Measurements from ENCODE around the gene FAM53A. TPM values are rescaled to one million over a fixed set of nuclear protein-coding genes. Genes with fewer than 3 reads are reported as not detected.

FAM53A gene
- total and polyA plus RNA-seq, 10 of the 15 experiments (the other 5 are each of a cell fraction or from before 2014, with no cell fraction given) = 0.02 to 0.87 (median 0.38) TPM; not detected in 2

GRCh38 chr4:1615786-1616556 is 68.1 kb downstream of the FAM53A start (continued):
- TF ChIP-seq, protein P1, sequence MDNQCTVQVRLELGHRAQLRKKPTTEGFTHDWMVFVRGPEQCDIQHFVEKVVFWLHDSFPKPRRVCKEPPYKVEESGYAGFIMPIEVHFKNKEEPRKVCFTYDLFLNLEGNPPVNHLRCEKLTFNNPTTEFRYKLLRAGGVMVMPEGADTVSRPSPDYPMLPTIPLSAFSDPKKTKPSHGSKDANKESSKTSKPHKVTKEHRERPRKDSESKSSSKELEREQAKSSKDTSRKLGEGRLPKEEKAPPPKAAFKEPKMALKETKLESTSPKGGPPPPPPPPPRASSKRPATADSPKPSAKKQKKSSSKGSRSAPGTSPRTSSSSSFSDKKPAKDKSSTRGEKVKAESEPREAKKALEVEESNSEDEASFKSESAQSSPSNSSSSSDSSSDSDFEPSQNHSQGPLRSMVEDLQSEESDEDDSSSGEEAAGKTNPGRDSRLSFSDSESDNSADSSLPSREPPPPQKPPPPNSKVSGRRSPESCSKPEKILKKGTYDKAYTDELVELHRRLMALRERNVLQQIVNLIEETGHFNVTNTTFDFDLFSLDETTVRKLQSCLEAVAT (IDR thresholded peaks at IDR 0.05) = no peak
- no peak for TF ChIP-seq MEF2A (IDR thresholded peaks at IDR 0.05; ENCODE audit: insufficient read depth, low read depth, low read length)
- TF ChIP-seq JUNB (IDR thresholded peaks at IDR 0.05) = no peak
- no peak for TF ChIP-seq YY1 (IDR thresholded peaks at IDR 0.05; ENCODE audit: low read depth, low read length)
- TF ChIP-seq BCL11A (IDR thresholded peaks at IDR 0.05; ENCODE audit: low read depth, low read length) = no peak
- no peak for TF ChIP-seq CREM (IDR thresholded peaks at IDR 0.05; ENCODE audit: low read depth)
- TF ChIP-seq RUNX3 (IDR thresholded peaks at IDR 0.05; ENCODE audit: low read length) = no peak

GRCh38 chr4:1614854-1615595 is 69.1 kb downstream of the FAM53A start:
- ChIA-PET CTCF (no interaction called here), SMC1A (ENCODE audit: uncharacterized antibody, unreplicated experiment) (no interaction called here), RAD21 (ENCODE audit: unreplicated experiment) (no interaction called here), POLR2A (no interaction called here)
- no peaks in the 10 kb centered on the region for H3K9me3 ChIP-seq (replicated peaks; ENCODE audit: control insufficient read depth, insufficient read depth, low read length)
- ATAC-seq (no peak), FAIRE-seq (no peak), DNase-seq (ENCODE audit: low read depth, low spot score) (no peak)
- H2AFZ ChIP-seq (ENCODE audit: control insufficient read depth, low read depth, low read length) = no peak overlapping the region
- H4K20me1 ChIP-seq (ENCODE audit: control insufficient read depth, insufficient read depth) = no peaks in the 10 kb centered on the region
- intact Hi-C loops (cut with micrococcal nuclease; ENCODE audit: unreplicated experiment) (no loop called here), in situ Hi-C loops (cut with MboI) (no loop called here)
- no peaks in the 10 kb centered on the region for H3K79me2 ChIP-seq (ENCODE audit: control insufficient read depth, insufficient read depth, low read length)
- H3K27me3 ChIP-seq (replicated peaks in 1 of 2; ENCODE audit: control insufficient read depth in 2 of 2, insufficient read depth in 2 of 2, low read length in 1 of 2) = no peaks in the 10 kb centered on the region
- 55% methylated on average over 37 of the region's 37 CpGs for WGBS (ENCODE audit: insufficient coverage, insufficient replicate concordance, low lambda C conversion rate, missing lambda C conversion rate)
- no peak overlapping the region for H3K27ac ChIP-seq (ENCODE audit: control insufficient read depth, insufficient read depth)
- H3K4me3 ChIP-seq = no peak overlapping the region
- no peak overlapping the region for H3K9ac ChIP-seq (ENCODE audit: control insufficient read depth, insufficient read depth, low read length)
- H3K4me2 ChIP-seq (ENCODE audit: control insufficient read depth, insufficient read depth) = no peak overlapping the region
- no peaks in the 10 kb centered on the region for H3K4me1 ChIP-seq (ENCODE audit: control insufficient read depth, insufficient read depth, low read length)
- no peaks in the 10 kb centered on the region for H3K36me3 ChIP-seq (ENCODE audit: control insufficient read depth in 2 of 2, insufficient read depth in 2 of 2, low read length in 1 of 2)
- no TSS peak for BruUV-seq (replicated peaks)
- TF ChIP-seq FOS (IDR thresholded peaks at IDR 0.05; ENCODE audit: borderline replicate concordance, extremely low read depth, insufficient read length) (no peak), ZNF592 (IDR thresholded peaks at IDR 0.05) (no peak), NKRF (conservative IDR thresholded peaks at IDR 0.05) (no peak), CHD2 (IDR thresholded peaks at IDR 0.05; ENCODE audit: borderline replicate concordance, low read depth, low read length) (no peak), STAT3 (IDR thresholded peaks at IDR 0.05; ENCODE audit: low read depth, low read length) (no peak), MYB (IDR thresholded peaks at IDR 0.05; ENCODE audit: borderline replicate concordance, low read depth, low read length) (no peak), BCL11A (IDR thresholded peaks at IDR 0.05; ENCODE audit: low read depth, low read length) (no peak)
- TF ChIP-seq, protein P2, sequence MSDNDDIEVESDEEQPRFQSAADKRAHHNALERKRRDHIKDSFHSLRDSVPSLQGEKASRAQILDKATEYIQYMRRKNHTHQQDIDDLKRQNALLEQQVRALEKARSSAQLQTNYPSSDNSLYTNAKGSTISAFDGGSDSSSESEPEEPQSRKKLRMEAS (IDR thresholded peaks at IDR 0.05; ENCODE audit: low read depth, low read length) = no peak

All from GM12878 (cell line).